HUES6 (cell line): ENCODE data around the gene UTF1.

ENCODE experiments used
- H3K27ac ChIP-seq: 2 replicates; pipeline ENCODE4 v1.7.0; 2013; ENCODE audit warnings: low read depth, mild to moderate bottlenecking, low read length, inconsistent platforms
- H3K27me3 ChIP-seq: 2 replicates; pipeline ENCODE4 v1.6.1; 2013; ENCODE audit warnings: low read length; ENCODE audit not compliant: control insufficient read depth, insufficient read depth
- H3K36me3 ChIP-seq: 2 replicates; pipeline ENCODE4 v1.6.1; 2013; ENCODE audit warnings: low read length; ENCODE audit not compliant: control insufficient read depth, insufficient read depth
- H3K4me1 ChIP-seq: 2 replicates; pipeline ENCODE4 v1.6.1; 2013; ENCODE audit warnings: low read length; ENCODE audit not compliant: control insufficient read depth, insufficient read depth
- H3K4me3 ChIP-seq: 2 replicates; pipeline ENCODE4 v1.5.1; 2013; ENCODE audit warnings: low read depth, low read length
- H3K9ac ChIP-seq: one replicate; pipeline ENCODE4 v1.6.1; 2013; ENCODE audit warnings: mild to moderate bottlenecking, low read length
- H3K9me3 ChIP-seq: 2 replicates; pipeline ENCODE4 v1.6.1; 2013; ENCODE audit warnings: low read depth, low read length; ENCODE audit not compliant: control insufficient read depth, insufficient read depth

UTF1 gene

DNA sequence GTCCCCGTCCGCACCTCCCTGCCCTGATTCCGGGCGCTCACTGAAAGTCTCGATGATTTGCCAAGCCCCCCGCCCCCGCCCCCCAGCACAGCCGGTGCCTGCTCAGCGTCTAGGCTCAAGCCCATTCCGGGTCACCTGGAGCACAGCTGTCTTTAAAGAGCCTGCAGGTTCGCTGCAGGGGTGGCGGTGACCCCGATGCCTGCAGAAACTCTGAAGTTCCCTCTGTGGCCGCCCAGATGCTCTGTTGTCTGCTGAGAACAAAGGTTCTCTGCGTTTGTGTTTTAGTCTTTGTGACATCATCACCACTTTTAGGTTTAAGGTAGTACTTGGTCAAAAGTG, 8.4 kb downstream of the UTF1 start:
- H3K9me3 ChIP-seq: no peaks in the 10 kb centered on the region
- peaks cover 20% of the 10 kb centered on the region for H3K4me1 ChIP-seq
- H3K9ac ChIP-seq: peak overlapping the region; percentile 83
- H3K27me3 ChIP-seq: peaks cover 72% of the 10 kb centered on the region
- peak overlapping the region; percentile 84; the same call in 1 of the 2 replicates for H3K27ac ChIP-seq
- H3K4me3 ChIP-seq: peak overlapping the region; percentile 74
- peaks cover 4% of the 10 kb centered on the region; the same call in 1 of the 2 replicates for H3K36me3 ChIP-seq

DNA sequence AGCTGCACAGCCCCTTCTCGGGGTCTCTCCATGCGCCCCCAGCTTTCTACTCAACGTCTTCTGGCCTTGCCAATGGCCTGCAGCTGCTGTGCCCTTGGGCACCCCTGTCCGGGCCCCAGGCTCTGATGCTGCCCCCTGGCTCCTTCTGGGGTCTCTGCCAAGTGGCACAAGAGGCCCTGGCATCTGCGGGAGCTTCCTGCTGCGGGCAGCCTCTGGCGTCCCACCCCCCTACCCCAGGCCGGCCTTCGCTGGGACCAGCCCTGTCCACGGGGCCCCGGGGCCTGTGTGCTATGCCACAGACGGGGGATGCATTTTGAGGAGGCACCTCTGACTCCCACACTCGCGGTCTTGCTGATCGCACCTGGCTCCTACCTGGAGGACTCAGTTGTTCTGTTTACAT, 10.0 kb downstream of the UTF1 start:
- H3K9ac ChIP-seq: no peak overlapping the region
- H3K36me3 ChIP-seq: peaks cover 4% of the 10 kb centered on the region; the same call in 1 of the 2 replicates
- peaks cover 25% of the 10 kb centered on the region for H3K4me1 ChIP-seq
- no peak overlapping the region for H3K4me3 ChIP-seq
- H3K9me3 ChIP-seq: no peaks in the 10 kb centered on the region
- H3K27ac ChIP-seq: no peak overlapping the region
- peaks cover 59% of the 10 kb centered on the region for H3K27me3 ChIP-seq

DNA sequence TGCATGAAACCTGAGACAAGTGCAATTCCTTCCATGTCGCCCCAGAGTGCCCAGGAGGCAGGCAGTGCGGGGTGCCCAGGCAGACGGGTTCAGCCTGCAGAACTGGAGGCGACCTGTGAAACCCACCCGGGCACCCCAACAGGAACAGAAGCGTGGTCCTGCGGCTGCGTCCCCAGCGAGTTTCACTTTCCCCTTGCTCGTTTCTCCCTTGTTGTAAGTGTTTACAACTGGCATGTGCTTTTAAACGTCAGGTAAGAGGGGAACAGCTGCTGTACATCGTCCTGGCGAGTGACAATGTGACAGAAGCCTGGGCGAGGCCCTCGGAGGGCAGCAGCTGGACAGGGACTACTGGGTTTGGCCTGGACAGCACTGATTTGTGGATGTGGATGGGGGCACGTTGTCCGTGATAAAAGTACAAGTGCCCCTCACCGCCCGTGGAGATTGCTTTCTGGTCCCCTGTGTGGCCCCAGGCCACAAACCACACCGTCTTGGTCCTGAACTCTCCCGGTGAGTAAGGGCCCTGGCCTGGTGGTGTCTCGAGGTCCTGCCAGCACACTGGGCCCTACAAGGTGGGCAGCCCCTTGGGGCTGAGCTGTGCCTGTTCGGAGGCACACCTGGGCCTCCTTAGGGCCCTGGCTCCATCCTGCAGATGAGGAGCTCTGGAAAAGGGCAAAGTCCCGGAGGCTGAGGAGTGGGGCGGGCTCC, 11.6 kb downstream of the UTF1 start:
- Histone ChIP-seq H3K36me3 (peaks cover 4% of the 10 kb centered on the region; the same call in 1 of the 2 replicates), H3K9me3 (no peaks in the 10 kb centered on the region), H3K4me3 (no peak overlapping the region), H3K27me3 (peaks cover 42% of the 10 kb centered on the region), H3K4me1 (peaks cover 37% of the 10 kb centered on the region), H3K9ac (no peak overlapping the region), H3K27ac (no peak overlapping the region)

DNA sequence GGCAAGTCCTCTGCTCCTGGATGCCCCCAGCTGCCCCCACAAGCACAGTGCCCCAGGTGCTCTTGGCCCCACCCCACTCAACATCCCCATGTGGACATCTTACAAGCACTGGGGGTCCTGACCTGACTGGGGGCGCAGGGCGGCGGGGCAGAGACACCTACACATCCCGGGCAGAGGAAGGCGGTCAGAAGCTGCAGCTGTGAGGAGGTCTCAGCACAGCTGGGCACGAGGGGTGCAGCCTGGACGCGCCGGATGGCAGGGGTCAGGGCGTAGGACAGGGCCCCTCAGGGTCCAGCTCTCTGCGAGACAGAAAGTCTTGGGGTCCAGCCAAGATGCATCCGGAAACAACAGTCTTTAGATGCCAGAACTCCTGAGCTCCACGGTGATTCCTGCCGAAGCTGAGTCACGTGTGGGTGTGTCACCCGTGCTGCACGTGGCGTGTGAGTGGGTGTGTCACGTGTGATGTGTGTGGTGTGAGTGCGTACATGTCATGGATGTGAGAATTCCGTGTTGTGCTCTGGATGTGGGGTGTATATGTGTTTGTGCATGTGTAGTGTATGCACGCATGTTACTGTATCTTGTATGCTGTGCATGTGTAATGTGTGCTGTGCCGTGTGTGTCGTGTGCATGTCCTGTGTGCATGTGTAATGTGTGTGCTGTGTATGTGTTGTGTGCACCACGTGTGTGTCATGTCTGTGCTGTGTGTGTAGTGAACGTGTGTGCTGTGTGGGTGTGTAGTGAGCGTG, 12.8 kb downstream of the UTF1 start:
- Histone ChIP-seq H3K4me3 (no peak overlapping the region), H3K9me3 (no peaks in the 10 kb centered on the region), H3K4me1 (peaks cover 45% of the 10 kb centered on the region), H3K27me3 (peaks cover 31% of the 10 kb centered on the region), H3K36me3 (peaks cover 4% of the 10 kb centered on the region; the same call in 1 of the 2 replicates), H3K27ac (no peak overlapping the region), H3K9ac (no peak overlapping the region)

DNA sequence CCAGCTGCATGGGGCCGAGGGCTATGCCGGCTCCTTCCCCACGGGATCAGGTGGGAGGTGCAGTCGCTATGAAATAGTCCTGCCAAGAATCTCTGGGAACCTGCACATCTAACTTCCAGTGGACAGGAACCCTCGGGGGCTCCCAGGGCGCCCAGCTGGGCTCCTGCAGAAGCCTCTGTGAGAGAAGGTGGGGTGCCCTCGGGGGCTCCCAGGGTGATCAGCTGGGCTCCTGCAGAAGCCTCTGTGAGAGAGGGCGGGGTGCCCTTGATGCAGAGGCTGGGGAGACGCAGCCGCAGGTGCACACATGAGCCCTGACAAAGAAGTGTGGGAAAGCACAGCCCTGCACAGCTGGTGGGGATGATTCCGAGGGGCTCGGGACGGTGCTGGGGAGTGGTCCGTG, 13.6 kb downstream of the UTF1 start:
- Histone ChIP-seq H3K9me3 (no peaks in the 10 kb centered on the region), H3K4me3 (no peak overlapping the region), H3K36me3 (peaks cover 4% of the 10 kb centered on the region; the same call in 1 of the 2 replicates), H3K27me3 (peaks cover 23% of the 10 kb centered on the region), H3K4me1 (peaks cover 43% of the 10 kb centered on the region), H3K9ac (no peak overlapping the region), H3K27ac (no peak overlapping the region)

DNA sequence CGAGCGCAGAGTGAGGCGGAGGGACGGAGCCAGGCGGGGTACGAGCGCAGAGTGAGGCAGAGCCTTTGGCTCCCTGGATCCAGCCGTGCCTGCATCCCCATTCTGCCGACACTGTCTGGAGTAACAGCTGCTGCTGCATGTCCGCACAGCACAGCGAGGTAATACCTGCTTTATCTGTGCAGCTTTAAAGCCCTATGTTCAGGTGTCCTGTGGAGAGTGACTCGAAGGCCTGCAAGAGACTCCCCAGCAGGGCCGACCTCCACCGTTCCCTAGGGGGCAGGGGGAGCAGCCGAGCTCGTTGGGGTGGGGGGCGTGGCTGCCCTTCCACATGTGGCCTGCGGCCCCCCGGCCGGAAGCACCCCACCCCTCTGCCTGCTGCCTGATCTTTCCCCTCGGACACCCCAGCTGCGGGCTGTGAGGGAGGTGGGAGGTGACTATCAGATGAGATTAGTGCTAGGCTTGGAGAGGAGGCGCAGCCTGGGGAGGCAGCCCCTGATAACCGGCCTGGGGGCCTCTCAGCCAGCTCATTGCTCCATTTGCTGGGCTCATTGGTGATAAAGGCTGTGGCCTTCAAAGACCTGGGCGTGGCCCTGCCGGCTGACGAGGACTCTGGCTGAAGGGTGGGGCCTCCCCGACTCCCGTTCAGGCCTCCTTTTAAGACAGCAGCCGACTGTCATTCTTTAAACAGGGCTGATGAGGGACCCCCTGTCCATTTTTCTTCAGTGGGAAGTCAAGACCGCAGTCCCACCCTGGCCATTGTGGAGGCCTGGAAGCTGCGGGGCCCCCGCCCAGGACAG, 15.6 kb downstream of the UTF1 start:
- no peak overlapping the region for H3K9ac ChIP-seq
- no peak overlapping the region for H3K27ac ChIP-seq
- H3K4me3 ChIP-seq: no peak overlapping the region
- peaks cover 21% of the 10 kb centered on the region; the same call in 1 of the 2 replicates for H3K27me3 ChIP-seq
- peaks cover 4% of the 10 kb centered on the region; the same call in 1 of the 2 replicates for H3K36me3 ChIP-seq
- H3K4me1 ChIP-seq: peaks cover 33% of the 10 kb centered on the region
- H3K9me3 ChIP-seq: no peaks in the 10 kb centered on the region

DNA sequence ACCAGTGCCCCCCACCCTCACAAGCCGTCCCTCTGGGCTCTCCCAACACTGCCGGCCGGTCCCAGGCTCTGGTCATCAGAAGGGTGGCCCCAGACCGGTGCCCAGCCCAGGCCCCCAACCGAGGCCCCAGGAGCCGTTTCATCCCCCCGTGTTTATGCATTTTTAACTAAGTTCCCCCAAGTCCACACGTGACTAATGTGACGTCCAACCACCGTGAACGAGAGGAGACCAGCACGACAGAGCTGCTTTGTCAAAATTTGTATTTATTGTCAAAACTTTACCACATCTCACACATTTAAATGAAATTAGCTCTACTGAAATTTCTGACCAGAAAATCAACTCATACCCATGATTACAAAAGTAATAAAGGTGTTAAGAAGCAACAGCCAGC, 16.2 kb downstream of the UTF1 start:
- Histone ChIP-seq H3K27ac (no peak overlapping the region), H3K36me3 (peaks cover 4% of the 10 kb centered on the region; the same call in 1 of the 2 replicates), H3K9ac (no peak overlapping the region), H3K9me3 (no peaks in the 10 kb centered on the region), H3K4me1 (peaks cover 33% of the 10 kb centered on the region), H3K27me3 (peaks cover 16% of the 10 kb centered on the region; the same call in 1 of the 2 replicates), H3K4me3 (no peak overlapping the region)

DNA sequence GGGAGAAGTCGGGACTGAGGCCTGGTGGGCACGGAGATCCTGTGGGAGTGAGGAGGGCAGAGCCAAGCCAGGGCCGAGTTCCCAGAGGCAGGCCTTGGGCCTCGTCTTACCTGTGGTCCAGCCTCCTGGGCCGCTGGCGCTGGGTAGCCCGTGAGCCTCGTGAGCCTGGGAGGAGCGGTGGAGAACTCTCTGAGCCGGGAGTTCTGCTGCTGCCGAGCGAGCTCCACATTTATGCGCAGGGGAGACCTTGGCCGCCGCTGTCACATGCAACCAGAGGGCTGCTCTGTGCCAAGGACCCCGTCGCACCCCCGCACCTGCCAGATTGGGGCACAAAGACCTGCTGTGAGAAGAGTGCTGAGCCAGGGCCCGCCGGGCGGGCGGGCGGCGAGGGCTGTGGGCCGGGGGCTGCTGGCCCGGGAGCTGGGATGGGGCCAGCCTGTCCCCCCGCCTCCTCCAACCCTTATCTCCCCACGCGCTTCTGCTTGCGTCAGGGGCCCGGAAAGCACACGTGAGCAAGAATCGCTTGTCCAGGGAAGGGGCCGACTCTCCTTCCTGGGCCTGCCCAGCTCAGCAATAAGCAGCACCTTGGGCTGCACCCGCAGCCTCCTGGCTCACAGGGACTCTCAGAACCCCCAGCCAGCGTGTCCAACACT, 17.8 kb downstream of the UTF1 start:
- Histone ChIP-seq H3K27me3 (peaks cover 9% of the 10 kb centered on the region; the same call in 1 of the 2 replicates), H3K9me3 (no peaks in the 10 kb centered on the region), H3K9ac (no peak overlapping the region), H3K27ac (no peak overlapping the region), H3K36me3 (no peaks in the 10 kb centered on the region), H3K4me3 (no peak overlapping the region), H3K4me1 (peaks cover 33% of the 10 kb centered on the region)

DNA sequence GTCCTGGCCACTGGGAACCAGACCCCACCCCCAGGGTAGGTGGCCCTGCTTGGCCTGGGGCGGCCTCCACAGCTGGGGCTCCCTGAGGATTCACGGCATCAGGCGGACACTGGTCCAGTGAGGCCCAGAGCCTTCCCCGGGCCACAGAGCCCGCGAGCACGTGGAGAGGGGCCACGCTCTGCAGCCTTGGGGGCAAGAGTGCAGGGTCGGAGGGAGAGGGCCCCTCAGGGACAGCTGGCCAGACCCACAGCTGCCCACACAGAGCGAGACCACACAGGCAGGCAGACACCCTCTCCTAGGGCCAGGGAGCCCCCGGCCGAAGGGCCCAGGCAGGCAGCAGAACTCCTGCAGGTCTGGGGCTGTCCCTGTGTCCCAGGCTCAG, 18.3 kb downstream of the UTF1 start:
- Histone ChIP-seq H3K9ac (no peak overlapping the region), H3K36me3 (no peaks in the 10 kb centered on the region), H3K4me1 (peaks cover 33% of the 10 kb centered on the region), H3K4me3 (no peak overlapping the region), H3K27ac (no peak overlapping the region), H3K9me3 (no peaks in the 10 kb centered on the region), H3K27me3 (peaks cover 9% of the 10 kb centered on the region; the same call in 1 of the 2 replicates)

DNA sequence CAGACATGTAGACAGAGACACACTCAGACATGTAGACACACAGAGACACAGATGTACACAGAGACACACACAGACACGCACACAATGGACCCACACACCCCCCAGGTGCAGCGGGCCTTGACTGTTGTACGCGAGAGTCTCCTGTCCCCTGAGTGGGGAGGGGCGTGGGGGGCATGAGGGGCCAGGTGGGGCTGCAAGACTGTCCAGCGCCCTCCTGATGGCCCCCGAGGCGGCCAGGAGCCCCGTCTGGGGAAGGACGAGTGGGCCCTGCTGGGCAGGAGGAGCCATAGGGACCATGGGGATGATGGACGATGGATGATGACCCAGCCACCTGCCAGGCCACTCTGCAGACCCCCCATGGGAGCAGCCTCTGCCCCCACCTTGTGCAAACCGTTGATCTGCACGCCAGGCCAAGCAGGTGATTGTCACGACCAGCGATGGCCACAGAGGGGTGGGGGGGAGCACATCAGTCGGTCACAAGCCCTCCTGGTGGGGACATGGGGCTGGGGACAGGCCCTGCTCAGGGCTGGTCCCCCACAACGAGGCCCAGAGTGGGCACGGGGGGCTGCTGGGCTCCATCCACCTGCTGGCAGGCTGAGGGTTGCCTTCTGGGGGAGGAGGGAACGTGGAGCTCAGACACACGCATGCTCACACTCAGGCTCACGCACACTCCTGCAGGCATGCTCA, 19.2 kb downstream of the UTF1 start:
- no peak overlapping the region for H3K27ac ChIP-seq
- H3K4me3 ChIP-seq: no peak overlapping the region
- H3K9ac ChIP-seq: no peak overlapping the region
- peaks cover 9% of the 10 kb centered on the region; the same call in 1 of the 2 replicates for H3K27me3 ChIP-seq
- H3K4me1 ChIP-seq: peaks cover 31% of the 10 kb centered on the region
- no peaks in the 10 kb centered on the region for H3K9me3 ChIP-seq
- no peaks in the 10 kb centered on the region for H3K36me3 ChIP-seq
